Measurements from ENCODE around the gene SULT2B1. TPM values are rescaled to one million over a fixed set of nuclear protein-coding genes. Genes with fewer than 3 reads are reported as not detected.
A peak's percentile ranks its signal among the peaks of the same experiment; 100 is the strongest.

Gene SULT2B1
- total RNA-seq, 4 donors from 2014 or later = 0.32 to 0.41 TPM; not detected in 2

DNA sequence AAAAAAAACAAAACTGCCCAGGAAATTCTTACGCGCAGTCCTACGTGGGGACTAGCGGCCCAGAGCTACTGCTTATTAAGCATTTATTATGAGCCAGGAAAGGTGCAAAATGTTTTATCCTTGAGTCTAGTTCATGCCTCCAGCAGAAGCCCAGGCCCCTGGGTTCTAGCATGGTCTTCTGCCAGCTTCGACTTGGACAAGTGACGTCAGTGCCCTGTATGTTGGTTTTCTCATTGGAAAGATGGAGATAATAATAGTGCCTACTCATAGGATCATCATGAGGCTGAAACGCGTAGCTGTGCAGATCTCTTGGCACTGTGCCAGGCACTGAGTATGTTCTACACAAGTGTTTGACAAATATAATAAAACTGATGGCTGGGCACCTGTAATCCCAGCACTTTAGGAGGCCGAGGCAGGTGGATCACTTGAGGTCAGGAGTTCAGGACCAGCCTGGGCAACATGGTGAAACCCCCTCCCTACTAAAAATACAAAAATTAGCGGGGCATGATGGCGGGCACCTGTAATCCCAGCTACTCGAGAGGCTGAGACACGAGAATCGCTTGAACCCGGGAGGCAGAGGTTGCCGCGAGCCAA lies 12.4 kb upstream of the SULT2B1 start:
- TF ChIP-seq EP300 (IDR thresholded peaks at IDR 0.05; ENCODE audit: low read depth) (no peak), POLR2A (IDR thresholded peaks at IDR 0.05) (no peak), POLR2AphosphoS5 (IDR thresholded peaks at IDR 0.05) (no peak)
- TF ChIP-seq, protein P1, sequence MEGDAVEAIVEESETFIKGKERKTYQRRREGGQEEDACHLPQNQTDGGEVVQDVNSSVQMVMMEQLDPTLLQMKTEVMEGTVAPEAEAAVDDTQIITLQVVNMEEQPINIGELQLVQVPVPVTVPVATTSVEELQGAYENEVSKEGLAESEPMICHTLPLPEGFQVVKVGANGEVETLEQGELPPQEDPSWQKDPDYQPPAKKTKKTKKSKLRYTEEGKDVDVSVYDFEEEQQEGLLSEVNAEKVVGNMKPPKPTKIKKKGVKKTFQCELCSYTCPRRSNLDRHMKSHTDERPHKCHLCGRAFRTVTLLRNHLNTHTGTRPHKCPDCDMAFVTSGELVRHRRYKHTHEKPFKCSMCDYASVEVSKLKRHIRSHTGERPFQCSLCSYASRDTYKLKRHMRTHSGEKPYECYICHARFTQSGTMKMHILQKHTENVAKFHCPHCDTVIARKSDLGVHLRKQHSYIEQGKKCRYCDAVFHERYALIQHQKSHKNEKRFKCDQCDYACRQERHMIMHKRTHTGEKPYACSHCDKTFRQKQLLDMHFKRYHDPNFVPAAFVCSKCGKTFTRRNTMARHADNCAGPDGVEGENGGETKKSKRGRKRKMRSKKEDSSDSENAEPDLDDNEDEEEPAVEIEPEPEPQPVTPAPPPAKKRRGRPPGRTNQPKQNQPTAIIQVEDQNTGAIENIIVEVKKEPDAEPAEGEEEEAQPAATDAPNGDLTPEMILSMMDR (IDR thresholded peaks at IDR 0.05) = no peak
- in situ Hi-C loops (cut with MboI; ENCODE audit: low pct_ligation_motif_present in 1 of 4, low pct_unique_long_range_greater_than_20kb in 1 of 4, low sequenced_read_pairs in 3 of 4) = no loop called here
- H3K4me1 ChIP-seq = peaks cover 0 to 9% (median 7%) of the 10 kb centered on the region in 4 donors
- no peaks in the 10 kb centered on the region for H3K36me3 ChIP-seq
- DNase-seq = peak; percentile 61
- H3K27me3 ChIP-seq = peaks cover 67% of the 10 kb centered on the region
- H3K4me3 ChIP-seq = no peak overlapping the region
- 48 to 54% methylated on average over 9 to 17 of the region's 17 CpGs for WGBS, 2 donors (ENCODE audit: low coverage in 1 of 2)
- H3K9me3 ChIP-seq = no peaks in the 10 kb centered on the region
- intact Hi-C loops (cut with DNase I; ENCODE audit: low total_unique reads) = no loop called here
- no peak overlapping the region for H3K27ac ChIP-seq

DNA sequence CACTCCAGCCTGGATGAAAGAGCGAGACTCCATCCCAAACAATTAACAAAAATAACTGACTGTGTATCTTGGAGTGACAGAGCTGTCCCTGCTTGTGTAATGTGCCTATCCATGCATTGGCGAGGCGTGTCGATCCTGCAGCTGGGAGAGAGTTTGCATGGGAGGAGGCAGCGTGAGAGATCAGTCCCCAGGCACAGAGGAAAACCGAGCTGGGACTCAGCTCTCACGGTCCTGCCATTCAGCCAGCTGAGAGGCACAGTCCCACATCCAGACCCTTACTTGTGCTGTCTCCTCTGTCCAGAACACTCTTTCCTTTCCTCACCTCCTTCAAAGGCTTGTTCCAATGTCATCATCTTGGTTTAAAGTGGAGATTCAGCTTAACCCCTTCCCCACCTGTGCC lies 11.9 kb upstream of the SULT2B1 start:
- Histone ChIP-seq H3K9me3 (no peaks in the 10 kb centered on the region), H3K27me3 (peaks cover 67% of the 10 kb centered on the region), H3K27ac (no peak overlapping the region), H3K4me1 (peaks cover 0 to 9% (median 7%) of the 10 kb centered on the region in 4 donors), H3K4me3 (no peak overlapping the region), H3K36me3 (no peaks in the 10 kb centered on the region)
- in situ Hi-C loops (cut with MboI; ENCODE audit: low pct_ligation_motif_present in 1 of 4, low pct_unique_long_range_greater_than_20kb in 1 of 4, low sequenced_read_pairs in 3 of 4) = no loop called here
- 31 to 41% methylated on average over 5 to 7 of the region's 7 CpGs for WGBS, 2 donors (ENCODE audit: low coverage in 1 of 2)
- intact Hi-C loops (cut with DNase I; ENCODE audit: low total_unique reads) = no loop called here
- TF ChIP-seq POLR2A (IDR thresholded peaks at IDR 0.05) = no peak
- TF ChIP-seq EP300 (IDR thresholded peaks at IDR 0.05; ENCODE audit: low read depth) = no peak
- TF ChIP-seq, protein P1 (IDR thresholded peaks at IDR 0.05) = no peak
- no peak for TF ChIP-seq POLR2AphosphoS5 (IDR thresholded peaks at IDR 0.05)
- no peak for DNase-seq

DNA sequence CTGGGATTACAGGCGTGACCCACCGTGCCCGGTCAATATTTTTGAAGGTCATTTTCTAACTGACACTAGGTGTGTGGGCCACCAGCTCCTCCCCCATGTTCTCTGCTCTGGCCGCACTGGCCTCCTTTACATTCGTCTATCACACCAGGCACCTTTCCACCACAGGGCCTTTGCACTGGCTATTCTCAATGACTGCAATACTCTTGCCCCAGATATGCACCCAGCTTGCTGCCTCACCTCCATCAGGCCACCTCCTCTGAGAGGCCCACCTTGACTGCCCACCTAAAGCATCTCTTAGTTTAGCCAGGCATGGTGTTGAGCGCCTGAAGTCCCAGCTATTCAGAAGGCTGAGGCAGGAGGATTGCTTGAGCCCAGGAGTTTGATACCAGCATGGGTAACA lies 10.2 kb upstream of the SULT2B1 start:
- in situ Hi-C loops (cut with MboI; ENCODE audit: low pct_ligation_motif_present in 1 of 4, low pct_unique_long_range_greater_than_20kb in 1 of 4, low sequenced_read_pairs in 3 of 4) = no loop called here
- Histone ChIP-seq H3K9me3 (no peaks in the 10 kb centered on the region), H3K27me3 (peaks cover 65% of the 10 kb centered on the region), H3K36me3 (no peaks in the 10 kb centered on the region), H3K27ac (no peak overlapping the region), H3K4me1 (peaks cover 0 to 9% (median 7%) of the 10 kb centered on the region in 4 donors), H3K4me3 (no peak overlapping the region)
- TF ChIP-seq POLR2AphosphoS5 (IDR thresholded peaks at IDR 0.05) (no peak), EP300 (IDR thresholded peaks at IDR 0.05; ENCODE audit: low read depth) (no peak), POLR2A (IDR thresholded peaks at IDR 0.05) (no peak)
- TF ChIP-seq, protein P1 (IDR thresholded peaks at IDR 0.05) = no peak
- intact Hi-C loops (cut with DNase I; ENCODE audit: low total_unique reads) = no loop called here
- 79 to 100% methylated on average over 3 to 6 of the region's 6 CpGs for WGBS, 2 donors (ENCODE audit: low coverage in 1 of 2)
- DNase-seq = no peak

DNA sequence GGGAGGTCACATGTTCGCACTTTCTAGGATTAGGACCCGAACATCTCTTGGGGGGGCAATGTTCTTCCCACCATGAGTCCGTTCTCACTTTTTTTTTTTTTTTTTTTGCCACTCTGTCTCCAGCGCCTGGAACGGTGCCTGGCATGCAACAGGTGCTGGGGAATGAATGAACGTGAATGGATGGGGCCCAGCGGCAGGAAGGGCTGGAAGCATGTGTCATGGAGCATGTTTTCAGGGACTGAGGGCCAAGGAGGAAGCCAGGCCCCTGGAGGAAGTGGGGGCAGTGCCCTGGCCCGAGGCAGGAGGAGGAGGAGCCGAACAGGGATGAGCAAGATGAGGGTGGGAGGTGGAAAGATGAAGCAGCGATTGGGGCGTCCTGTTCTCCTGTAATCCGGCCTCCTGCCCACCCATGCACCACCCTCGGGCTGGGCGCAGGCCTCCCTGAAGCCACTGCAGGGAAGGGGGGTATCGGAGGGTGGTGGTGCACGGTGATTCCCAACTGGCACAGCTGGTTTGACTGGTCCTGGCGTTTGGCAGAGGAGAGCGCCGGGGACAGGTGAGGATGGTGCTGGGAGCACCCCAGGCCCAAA lies 8.8 kb upstream of the SULT2B1 start:
- 18% methylated on average over 5 to 18 of the region's 19 CpGs for WGBS, 2 donors (ENCODE audit: low coverage in 1 of 2)
- Histone ChIP-seq H3K27me3 (peaks cover 51% of the 10 kb centered on the region), H3K36me3 (no peaks in the 10 kb centered on the region), H3K9me3 (no peaks in the 10 kb centered on the region), H3K27ac (no peak overlapping the region), H3K4me3 (no peak overlapping the region), H3K4me1 (peaks cover 0 to 9% (median 7%) of the 10 kb centered on the region in 4 donors)
- in situ Hi-C loops (cut with MboI; ENCODE audit: low pct_ligation_motif_present in 1 of 4, low pct_unique_long_range_greater_than_20kb in 1 of 4, low sequenced_read_pairs in 3 of 4) (no loop called here), intact Hi-C loops (cut with DNase I; ENCODE audit: low total_unique reads) (no loop called here)
- DNase-seq = peak; percentile 67
- no peak for TF ChIP-seq POLR2A (IDR thresholded peaks at IDR 0.05)

Data from transverse colon (tissue), 4 donors.